GM12864 (cell line): ENCODE results near the gene HAGHL.

Source experiments
- DNase-seq: peaks from one replicate; pipeline ENCODE4 v3.0.0-alpha.2; 2011; ENCODE audit warnings: low read depth
- H3K4me3 ChIP-seq: 2 replicates; pipeline ENCODE4 v1.5.1; 2011; ENCODE audit warnings: mild to moderate bottlenecking, low read depth, low read length, control low read depth
- CTCF ChIP-seq: IDR thresholded peaks from 2 replicates; pipeline ENCODE4 v1.5.1; 2011; ENCODE audit warnings: low read depth, mild to moderate bottlenecking, moderate library complexity, low read length, control low read depth, inconsistent platforms; ENCODE audit errors: missing control alignments

Gene HAGHL

GRCh38 chr16:767743-768235, 40.9 kb downstream of the HAGHL start:
- H3K4me3 ChIP-seq = no peak overlapping the region
- TF ChIP-seq CTCF = no peak
- no peak for DNase-seq

GRCh38 chr16:768428-768827, 41.5 kb downstream of the HAGHL start:
- TF ChIP-seq CTCF = no peak
- DNase-seq = no peak
- H3K4me3 ChIP-seq = no peak overlapping the region

GRCh38 chr16:769184-769784, 42.4 kb downstream of the HAGHL start:
- H3K4me3 ChIP-seq = no peak overlapping the region
- no peak for TF ChIP-seq CTCF
- DNase-seq = no peak

- H3K4me3 ChIP-seq = no peak overlapping the region
- no peak for DNase-seq
- TF ChIP-seq CTCF = no peak
Observed at GRCh38 chr16:769934-770333, 43.0 kb downstream of the HAGHL start.

GRCh38 chr16:770411-770810, 43.5 kb downstream of the HAGHL start:
- no peak for DNase-seq
- no peak for TF ChIP-seq CTCF
- no peak overlapping the region for H3K4me3 ChIP-seq

GRCh38 chr16:772959-773358, 46.1 kb downstream of the HAGHL start:
- no peak for DNase-seq
- no peak overlapping the region for H3K4me3 ChIP-seq
- no peak for TF ChIP-seq CTCF
